Gastrocnemius medialis (tissue), 4 donors: ENCODE measurements around the gene STUB1. TPM values are rescaled to one million over a fixed set of nuclear protein-coding genes. Genes with fewer than 3 reads are reported as not detected.

ENCODE experiments used
- ATAC-seq, 2 donors: fragments of 150-250 bp; one replicate each; pipeline ENCODE4 v1.9.1; 2016
- DNase-seq, 2 donors: peaks; one replicate each; pipeline ENCODE4 v3.0.0-alpha.2; 2019
- H3K27ac ChIP-seq, 4 donors: fragments of 200-600 bp; sonication (generic); 1 replicate in 1 of 4; 2 replicates in 3 of 4; pipeline ENCODE4 v1.5.1; 2016 to 2018; ENCODE audit warnings: mild to moderate bottlenecking in 2 of 4, moderate library complexity in 1 of 4
- H3K27me3 ChIP-seq, 3 donors: fragments of 200-600 bp; sonication (generic) in 2 of 3; 1 replicate in 1 of 3; 2 replicates in 2 of 3; pipeline versions ENCODE4 v1.5.1 to v1.6.0; 2016 to 2019; ENCODE audit warnings: mild to moderate bottlenecking in 1 of 3, moderate library complexity in 1 of 3
- H3K36me3 ChIP-seq, 2 donors: fragments of 200-600 bp; sonication (generic) in 1 of 2; one replicate each; pipeline ENCODE4 v1.5.1; 2017 to 2018
- H3K4me1 ChIP-seq, 2 donors: fragments of 200-600 bp; sonication (generic) in 1 of 2; one replicate each; pipeline ENCODE4 v1.5.1; 2016 to 2017; ENCODE audit warnings: mild to moderate bottlenecking in 2 of 2
- H3K4me3 ChIP-seq, 4 donors: fragments of 200-600 bp; sonication (generic) in 3 of 4; 1 replicate in 1 of 4; 2 replicates in 3 of 4; pipeline ENCODE4 v1.5.1; 2016 to 2019; ENCODE audit warnings: mild to moderate bottlenecking in 2 of 4
- H3K9me3 ChIP-seq, 3 donors: fragments of 200-600 bp; sonication (generic) in 2 of 3; 1 replicate in 1 of 3; 2 replicates in 2 of 3; pipeline ENCODE4 v1.5.1; 2016 to 2019
- POLR2A ChIP-seq, 2 donors: fragments of 450-650 bp; IDR thresholded peaks; one replicate each; pipeline ENCODE4 v1.6.1; 2017; ENCODE audit warnings: antibody characterized with exemption in 2 of 2, mild to moderate bottlenecking in 2 of 2, moderate library complexity in 2 of 2
- in situ Hi-C, 4 donors: fragments of 200-750 bp; cut with MboI; loops; one replicate each; pipeline versions ENCODE4 v1.15.0 to v1.8.0; 2017; ENCODE audit warnings: low sequenced_read_pairs in 4 of 4
- intact Hi-C: fragments of 100-400 bp; cut with DNase I; formaldehyde crosslinking; loops from one replicate; pipeline ENCODE4 v1.15.1; 2023; ENCODE audit warnings: low total_unique reads
- total RNA-seq, 4 donors: library from RNA; depleted of rRNA; stranded (reverse); fragments of >200 nt; gene quantifications; one replicate each; pipeline versions ENCODE4 v1.1.0 to v1.2.3, GENCODE V29; 2016
- TF ChIP-seq, protein P1 (sequence below), 5 experiments: fragments of 450-650 bp in 3 of 5; fragments of 200-600 bp in 2 of 5; sonication (generic) in 2 of 5; IDR thresholded peaks in 4 of 5; conservative IDR thresholded peaks in 1 of 5; 1 replicate in 4 of 5; 2 replicates in 1 of 5; pipeline ENCODE4 v1.5.1; 2016 to 2019; ENCODE audit warnings: antibody characterized with exemption in 5 of 5, mild to moderate bottlenecking in 3 of 5, moderate library complexity in 3 of 5

STUB1 gene
- total RNA-seq, 4 donors from 2014 or later: 144 to 229 (median 204) TPM

DNA sequence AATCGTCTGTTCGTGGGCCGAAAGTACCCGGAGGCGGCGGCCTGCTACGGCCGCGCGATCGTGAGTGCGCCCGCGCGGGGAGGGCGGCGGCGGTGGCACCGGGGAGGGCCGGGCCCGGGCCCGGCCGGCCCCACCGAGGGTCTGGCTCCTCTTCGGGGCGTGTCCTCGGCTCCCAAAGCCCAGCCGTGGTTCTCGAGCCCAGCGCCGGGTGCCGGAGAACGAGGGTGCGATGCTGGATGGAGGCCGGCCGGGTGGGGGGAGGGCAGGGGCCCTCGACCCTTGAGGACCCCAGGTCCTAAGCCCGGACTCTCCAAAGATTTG lies 375 bp downstream of the STUB1 start:
- Histone ChIP-seq H3K4me1 (peaks cover 27 to 49% of the 10 kb centered on the region in 2 donors), H3K36me3 (peaks cover 0 to 26% of the 10 kb centered on the region in 2 donors), H3K9me3 (no peaks in the 10 kb centered on the region), H3K4me3 (peak overlapping the region; percentile 65 to 88 (median 79)), H3K27me3 (no peaks in the 10 kb centered on the region), H3K27ac (peak overlapping the region; percentile 89 to 100 (median 98))
- peak; percentile 4 for ATAC-seq
- peak in 1 of 2 donors; percentile 12 for DNase-seq
- in situ Hi-C loops: no loop called here
- TF ChIP-seq, protein P1, sequence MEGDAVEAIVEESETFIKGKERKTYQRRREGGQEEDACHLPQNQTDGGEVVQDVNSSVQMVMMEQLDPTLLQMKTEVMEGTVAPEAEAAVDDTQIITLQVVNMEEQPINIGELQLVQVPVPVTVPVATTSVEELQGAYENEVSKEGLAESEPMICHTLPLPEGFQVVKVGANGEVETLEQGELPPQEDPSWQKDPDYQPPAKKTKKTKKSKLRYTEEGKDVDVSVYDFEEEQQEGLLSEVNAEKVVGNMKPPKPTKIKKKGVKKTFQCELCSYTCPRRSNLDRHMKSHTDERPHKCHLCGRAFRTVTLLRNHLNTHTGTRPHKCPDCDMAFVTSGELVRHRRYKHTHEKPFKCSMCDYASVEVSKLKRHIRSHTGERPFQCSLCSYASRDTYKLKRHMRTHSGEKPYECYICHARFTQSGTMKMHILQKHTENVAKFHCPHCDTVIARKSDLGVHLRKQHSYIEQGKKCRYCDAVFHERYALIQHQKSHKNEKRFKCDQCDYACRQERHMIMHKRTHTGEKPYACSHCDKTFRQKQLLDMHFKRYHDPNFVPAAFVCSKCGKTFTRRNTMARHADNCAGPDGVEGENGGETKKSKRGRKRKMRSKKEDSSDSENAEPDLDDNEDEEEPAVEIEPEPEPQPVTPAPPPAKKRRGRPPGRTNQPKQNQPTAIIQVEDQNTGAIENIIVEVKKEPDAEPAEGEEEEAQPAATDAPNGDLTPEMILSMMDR (IDR thresholded peaks at IDR 0.05 in 4 of 5, conservative IDR thresholded peaks at IDR 0.05 in 1 of 5): no peak
- TF ChIP-seq POLR2A (IDR thresholded peaks at IDR 0.05): peak in 1 of 2 donors; percentile 3
- intact Hi-C loops: loop anchor here (10.0 kb wide), 1 partner anchor 624 kb away; the partner anchor contains the start of gene UBE2I

- DNase-seq: peak; percentile 48 to 79
- peaks cover 27 to 49% of the 10 kb centered on the region in 2 donors for H3K4me1 ChIP-seq
Measured at GRCh38 chr16:680967-681745, 946 bp downstream of the STUB1 start.

GRCh38 chr16:681746-682427 lies 1.7 kb downstream of the STUB1 start:
- no peak for ATAC-seq
- Histone ChIP-seq H3K4me1 (peaks cover 27 to 49% of the 10 kb centered on the region in 2 donors), H3K27ac (peak overlapping the region; percentile 89 to 100 (median 98)), H3K27me3 (no peaks in the 10 kb centered on the region), H3K9me3 (no peaks in the 10 kb centered on the region), H3K36me3 (peaks cover 0 to 29% of the 10 kb centered on the region in 2 donors), H3K4me3 (peak overlapping the region in 3 of 4 donors; percentile 65 to 82 (median 76))
- DNase-seq: peak in 1 of 2 donors; percentile 36
- intact Hi-C loops: loop anchor here (10.0 kb wide), 1 partner anchor 623 kb away; the partner anchor contains the start of gene UBE2I
- TF ChIP-seq, protein P1 (IDR thresholded peaks at IDR 0.05 in 4 of 5, conservative IDR thresholded peaks at IDR 0.05 in 1 of 5): no peak
- no peak for TF ChIP-seq POLR2A (IDR thresholded peaks at IDR 0.05)
- in situ Hi-C loops: no loop called here

More at GRCh38 chr16:680967-681745, 946 bp downstream of the STUB1 start:
- peak in 1 of 2 donors; percentile 7 for ATAC-seq
- TF ChIP-seq POLR2A (IDR thresholded peaks at IDR 0.05): no peak
- TF ChIP-seq, protein P1 (IDR thresholded peaks at IDR 0.05 in 4 of 5, conservative IDR thresholded peaks at IDR 0.05 in 1 of 5): no peak
- intact Hi-C loops: loop anchor here (10.0 kb wide), 1 partner anchor 624 kb away; the partner anchor contains the start of gene UBE2I
- H3K27ac ChIP-seq: peak overlapping the region; percentile 89 to 100 (median 98)
- H3K4me3 ChIP-seq: peak overlapping the region; percentile 65 to 88 (median 79)
- peaks cover 0 to 26% of the 10 kb centered on the region in 2 donors for H3K36me3 ChIP-seq
- no peaks in the 10 kb centered on the region for H3K9me3 ChIP-seq
- in situ Hi-C loops: no loop called here
- no peaks in the 10 kb centered on the region for H3K27me3 ChIP-seq

GRCh38 chr16:682493-683395 lies 2.5 kb downstream of the STUB1 start:
- TF ChIP-seq, protein P1 (IDR thresholded peaks at IDR 0.05 in 4 of 5, conservative IDR thresholded peaks at IDR 0.05 in 1 of 5): no peak
- no peak for TF ChIP-seq POLR2A (IDR thresholded peaks at IDR 0.05)
- Histone ChIP-seq H3K4me1 (peaks cover 27 to 49% of the 10 kb centered on the region in 2 donors), H3K27ac (peak overlapping the region in 2 of 4 donors; percentile 73 to 100), H3K36me3 (peaks cover 0 to 33% of the 10 kb centered on the region in 2 donors), H3K27me3 (no peaks in the 10 kb centered on the region), H3K9me3 (no peaks in the 10 kb centered on the region), H3K4me3 (peak overlapping the region in 1 of 4 donors; percentile 86)
- DNase-seq (peak in 1 of 2 donors; percentile 27), ATAC-seq (no peak)
- in situ Hi-C loops: no loop called here
- intact Hi-C loops: loop anchor here (10.0 kb wide), 1 partner anchor 622 kb away; the partner anchor contains the start of gene UBE2I
